Measurements from ENCODE around the gene RASGRP2.

Gene RASGRP2

DNA sequence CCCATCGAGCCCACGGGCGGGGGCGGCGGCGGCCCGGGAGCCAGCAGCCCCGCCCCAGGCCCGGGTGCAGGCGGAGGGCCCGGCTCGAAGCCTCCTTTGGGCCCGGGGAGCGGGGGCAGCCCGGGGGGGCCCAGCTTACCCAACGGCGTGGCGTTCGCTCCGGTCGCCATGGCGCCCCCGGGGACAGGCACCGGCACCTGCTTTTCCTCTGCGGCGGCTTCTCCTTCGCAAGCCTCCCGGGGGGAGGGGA, 34.2 kb upstream of the RASGRP2 start:
- no peak for TF ChIP-seq ZNF274 (IDR thresholded peaks at IDR 0.05; ENCODE audit: low read depth, low read length)
- H3K4me3 ChIP-seq (ENCODE audit: low read length): peak overlapping the region; percentile 91

DNA sequence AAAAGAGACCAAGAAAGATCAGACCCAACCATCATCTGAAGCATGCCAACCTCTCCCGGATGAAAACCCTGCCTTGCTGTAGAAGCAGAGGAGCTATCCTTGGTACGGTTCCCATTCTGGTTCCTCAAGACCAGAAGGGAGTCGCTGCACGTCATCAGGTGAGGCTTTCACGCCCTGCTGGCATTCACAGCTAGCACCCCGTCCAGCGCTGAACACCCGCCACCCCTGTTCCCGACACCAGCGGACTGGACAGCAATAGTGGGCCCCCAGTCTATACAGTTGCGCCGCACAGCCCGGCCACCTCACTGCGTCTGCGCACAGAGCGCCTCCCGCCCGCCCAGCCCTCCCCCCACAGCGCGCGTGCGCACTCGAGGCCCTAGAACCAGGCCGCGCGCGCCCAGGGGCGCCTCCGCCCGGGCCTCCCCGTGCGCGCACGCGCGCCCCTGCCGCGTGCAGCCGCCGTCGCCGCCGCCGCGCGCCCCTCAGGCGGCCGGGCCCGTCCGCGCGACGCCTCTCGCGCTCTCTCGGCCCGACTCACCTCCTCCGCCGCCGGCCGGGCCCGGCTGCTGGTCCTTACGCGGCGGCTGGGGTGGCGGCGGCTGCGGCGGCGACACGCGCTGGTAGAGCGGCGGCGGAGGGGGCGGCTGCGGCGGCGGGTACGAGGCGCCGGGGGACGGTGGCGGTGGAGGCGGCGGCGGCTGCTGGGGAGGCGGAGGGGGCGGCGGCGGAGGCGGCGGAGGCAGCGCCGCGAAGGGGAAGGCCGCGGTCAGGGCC, 33.7 kb upstream of the RASGRP2 start:
- no peak for TF ChIP-seq ZNF274 (IDR thresholded peaks at IDR 0.05; ENCODE audit: low read depth, low read length)

DNA sequence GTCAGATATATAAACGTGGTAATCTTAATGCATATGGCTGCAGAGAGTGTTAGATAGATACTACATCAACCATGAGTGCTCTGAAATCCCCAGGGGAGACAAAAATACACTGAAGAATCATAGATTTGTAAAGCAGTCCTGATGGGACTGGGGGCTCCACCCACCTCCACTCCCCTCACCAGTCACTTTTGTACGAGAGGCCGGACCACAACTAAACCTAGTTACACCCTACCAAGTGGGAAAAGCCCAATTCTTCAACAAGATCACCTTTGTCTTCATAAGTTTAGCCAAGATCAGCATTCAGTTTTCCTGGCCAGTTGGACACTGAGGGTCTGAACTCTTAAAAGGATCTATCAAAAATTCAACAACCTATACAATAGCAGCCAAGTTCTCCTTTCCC, 32.9 kb upstream of the RASGRP2 start:
- TF ChIP-seq ZNF274 (IDR thresholded peaks at IDR 0.05; ENCODE audit: low read depth, low read length): no peak
- H3K4me3 ChIP-seq (ENCODE audit: low read length): peak overlapping the region; percentile 91

More for the DNA sequence above, 33.7 kb upstream of the RASGRP2 start:
- peak overlapping the region; percentile 91 for H3K4me3 ChIP-seq (ENCODE audit: low read length)

DNA sequence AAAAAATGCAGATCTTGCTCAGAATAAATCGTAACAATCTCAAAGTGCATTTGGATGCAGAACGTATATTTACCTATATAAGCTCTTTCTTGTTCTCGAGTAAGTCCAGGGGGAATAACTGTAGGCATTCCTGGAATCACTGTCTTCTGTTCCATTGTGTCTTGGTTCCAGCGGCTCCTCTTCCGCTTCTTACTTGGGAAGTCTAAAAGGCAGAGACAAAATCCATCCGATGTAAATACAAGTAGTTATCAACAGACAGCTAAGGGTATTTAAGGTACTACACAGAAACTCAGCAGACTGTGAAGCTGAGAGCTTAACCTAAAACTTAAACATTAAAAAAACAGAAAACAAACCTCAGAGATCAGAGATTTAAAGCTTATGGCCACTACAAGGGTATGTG, 32.5 kb upstream of the RASGRP2 start:
- H3K4me3 ChIP-seq (ENCODE audit: low read length): peak overlapping the region; percentile 91
- TF ChIP-seq ZNF274 (IDR thresholded peaks at IDR 0.05; ENCODE audit: low read depth, low read length): no peak

DNA sequence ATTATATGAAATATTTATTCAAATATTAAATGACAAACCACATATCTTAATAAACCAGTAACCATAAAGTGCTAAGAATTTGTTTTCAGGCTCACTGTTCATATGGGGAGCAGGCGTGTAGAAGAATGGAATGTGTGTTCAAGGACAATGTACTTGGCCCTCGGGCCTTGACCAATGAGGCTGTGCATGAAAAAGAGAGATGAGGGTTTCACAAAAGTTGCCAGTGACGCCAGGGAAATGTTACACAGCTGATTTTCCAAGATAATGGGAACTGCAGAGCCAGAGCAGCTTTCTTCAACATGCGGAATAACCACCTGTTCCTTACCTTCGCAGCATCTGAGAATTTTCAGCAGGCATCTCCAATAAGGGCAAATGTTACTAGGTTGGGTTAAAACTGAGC, 30.2 kb upstream of the RASGRP2 start:
- TF ChIP-seq ZNF274 (IDR thresholded peaks at IDR 0.05; ENCODE audit: low read depth, low read length): no peak
- H3K4me3 ChIP-seq (ENCODE audit: low read length): no peak overlapping the region; the same call in 1 of the 2 replicates

DNA sequence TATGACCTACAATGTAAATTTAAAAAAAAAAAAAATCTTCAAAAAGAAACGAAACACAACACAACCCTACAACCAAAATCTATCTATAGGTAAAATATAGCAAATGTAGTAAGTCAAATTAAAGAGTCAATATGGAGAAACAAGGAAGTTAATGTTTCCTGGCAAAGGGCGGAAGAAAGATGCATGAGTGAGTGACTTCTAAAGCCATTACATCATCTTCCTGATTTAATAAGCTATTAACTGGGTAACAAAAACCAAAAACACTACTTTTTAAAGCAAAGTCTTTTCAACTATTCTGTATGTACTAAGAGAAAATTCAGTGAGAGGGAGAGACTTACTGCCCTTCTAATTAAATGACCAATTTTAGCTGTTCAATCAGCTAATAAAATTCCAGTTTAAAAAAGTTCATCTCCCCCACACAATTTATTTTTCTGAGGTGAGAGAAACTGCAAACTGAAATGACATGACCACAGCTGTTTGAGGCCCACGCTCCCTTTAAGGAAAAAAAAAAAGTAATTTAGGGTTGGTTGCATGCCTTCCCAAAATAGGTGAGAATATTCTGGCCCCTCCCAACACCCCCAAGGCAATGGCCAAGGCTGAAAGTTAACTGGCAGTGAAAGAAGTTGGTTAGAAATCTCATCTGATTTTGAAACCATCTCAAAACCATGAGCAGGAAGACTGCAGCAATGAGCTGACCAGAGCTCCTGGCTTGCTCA, 28.5 kb upstream of the RASGRP2 start:
- peak overlapping the region; percentile 49; the same call in 1 of the 2 replicates for H3K4me3 ChIP-seq (ENCODE audit: low read length)

DNA sequence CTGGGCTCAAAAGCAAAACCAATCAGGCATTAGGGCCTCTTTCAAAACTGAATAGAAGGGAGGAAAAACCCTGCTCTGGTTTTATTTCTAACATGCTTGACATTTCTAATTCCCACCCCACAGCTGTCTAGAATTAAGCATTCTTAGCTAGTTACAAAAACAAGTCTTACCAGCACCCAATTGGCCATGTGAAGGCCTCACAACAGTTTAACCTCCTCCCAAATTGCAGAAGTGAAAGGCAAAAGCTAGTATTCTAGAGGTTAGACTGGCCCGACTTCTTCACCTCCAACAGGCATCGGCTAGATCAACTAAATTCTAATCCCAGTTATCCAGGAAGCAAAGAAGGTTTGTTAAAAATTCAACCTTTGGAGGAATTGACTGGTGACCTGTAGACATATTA, 27.9 kb upstream of the RASGRP2 start:
- H3K4me3 ChIP-seq (ENCODE audit: low read length): 0 out of 2 replicates have a peak overlapping the region, but pooled peaks have one; percentile 21
- no peak for TF ChIP-seq ZNF274 (IDR thresholded peaks at IDR 0.05; ENCODE audit: low read depth, low read length)

More for the DNA sequence above, 28.5 kb upstream of the RASGRP2 start:
- TF ChIP-seq ZNF274 (IDR thresholded peaks at IDR 0.05; ENCODE audit: low read depth, low read length): no peak

DNA sequence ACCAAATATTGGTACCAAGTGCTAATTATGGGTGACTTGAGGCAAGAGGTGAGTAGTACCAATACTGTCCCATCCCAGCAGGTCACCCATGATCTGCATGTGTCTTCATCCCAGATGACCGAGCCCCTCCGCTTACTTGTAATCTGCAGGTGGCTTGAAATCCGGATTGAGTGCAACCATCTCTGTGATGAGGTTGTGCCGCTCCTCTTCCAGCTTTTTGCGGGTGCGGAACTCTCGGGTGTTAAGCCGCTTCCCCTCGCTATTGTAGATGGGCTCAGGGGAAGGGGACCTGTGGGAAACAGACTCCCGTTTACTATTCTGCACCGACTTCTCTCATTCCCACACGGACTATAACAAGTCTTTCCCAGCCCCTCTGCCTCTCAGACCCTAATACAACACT, 26.2 kb upstream of the RASGRP2 start:
- TF ChIP-seq ZNF274 (IDR thresholded peaks at IDR 0.05; ENCODE audit: low read depth, low read length): no peak
- H3K4me3 ChIP-seq (ENCODE audit: low read length): no peak overlapping the region

DNA sequence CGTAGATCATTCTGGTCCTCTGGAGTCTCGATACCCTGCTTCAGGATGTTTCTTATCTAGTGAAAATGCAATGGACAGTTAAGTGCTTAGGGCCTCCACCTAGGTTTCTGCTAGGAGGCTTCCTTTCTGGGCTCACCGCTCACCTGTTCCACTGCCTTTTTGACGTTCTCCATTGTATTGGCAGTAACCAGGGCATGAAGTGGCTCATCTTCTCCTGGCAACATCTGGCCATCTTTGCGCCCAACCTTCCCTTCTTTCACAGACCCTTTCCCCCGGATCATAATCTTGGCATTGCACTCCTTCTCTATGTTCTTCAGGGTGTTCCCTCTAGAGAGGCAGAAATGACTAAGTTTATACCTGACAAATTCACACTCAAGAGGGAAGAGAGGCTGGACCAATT, 25.3 kb upstream of the RASGRP2 start:
- no peak for TF ChIP-seq ZNF274 (IDR thresholded peaks at IDR 0.05; ENCODE audit: low read depth, low read length)
- no peak overlapping the region for H3K4me3 ChIP-seq (ENCODE audit: low read length)

DNA sequence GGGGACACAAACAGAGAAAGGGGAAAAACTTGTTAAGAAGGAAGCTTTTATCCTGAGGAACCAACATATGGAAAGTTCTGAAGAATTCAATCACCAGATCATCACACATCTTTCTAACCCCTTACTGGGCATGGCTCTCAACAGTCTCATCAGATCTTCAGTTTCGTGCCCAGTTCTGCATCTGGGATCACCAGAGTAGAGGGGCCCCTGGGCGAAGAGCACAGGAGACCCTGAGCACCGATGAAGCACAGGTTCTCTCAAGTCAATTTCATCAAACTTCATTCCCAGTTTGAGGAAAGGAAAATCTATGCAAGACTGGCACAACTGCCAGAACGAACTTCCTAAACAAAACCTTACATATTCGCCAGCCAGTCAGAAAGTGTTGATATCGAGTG, 24.4 kb upstream of the RASGRP2 start:
- H3K4me3 ChIP-seq (ENCODE audit: low read length): no peak overlapping the region
- no peak for TF ChIP-seq ZNF274 (IDR thresholded peaks at IDR 0.05; ENCODE audit: low read depth, low read length)

DNA sequence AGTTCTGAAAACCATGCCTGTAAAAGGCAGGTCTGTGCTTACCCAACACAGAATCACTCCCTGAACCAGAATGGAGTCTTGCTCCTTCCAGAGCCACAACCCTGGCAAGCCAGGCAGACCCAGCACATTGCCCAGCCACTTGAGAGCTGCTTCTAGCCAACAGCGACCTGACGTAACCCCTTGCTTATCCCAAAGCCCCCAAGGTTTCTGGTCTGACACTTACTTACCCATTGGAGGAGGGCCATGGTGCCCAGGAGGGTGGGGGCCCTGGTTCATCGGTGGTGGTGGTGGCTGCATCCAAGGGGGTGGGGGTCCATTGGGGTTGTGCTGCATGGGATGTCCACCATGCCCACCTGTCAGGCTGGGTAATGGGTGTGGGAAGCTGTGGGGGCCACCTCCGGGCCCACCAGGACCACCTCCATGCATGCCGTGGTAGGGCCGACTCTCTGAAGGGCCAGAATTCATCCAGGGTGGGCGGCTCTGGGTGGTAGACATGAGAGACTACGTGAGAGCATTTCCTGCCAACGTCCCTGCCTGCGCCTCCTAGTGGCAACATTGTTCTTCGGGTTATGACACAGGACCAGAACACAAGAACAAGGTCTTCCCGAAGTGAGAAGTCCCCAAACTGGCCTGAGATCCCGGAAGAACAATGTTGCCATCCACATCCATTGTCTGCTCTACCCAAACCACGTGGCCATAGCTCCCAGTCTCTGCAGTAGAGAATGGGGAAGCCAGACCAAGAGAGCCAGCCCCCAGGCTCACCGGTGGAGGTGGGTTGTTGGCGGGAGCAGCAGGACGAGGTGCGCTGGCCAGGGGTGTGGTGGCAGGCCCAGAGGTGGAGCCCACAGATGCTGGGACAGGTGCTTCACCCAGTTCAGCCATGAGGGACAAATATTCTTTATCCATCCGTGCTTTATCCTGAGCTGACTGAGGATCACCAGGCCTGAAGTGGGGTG, 23.7 kb upstream of the RASGRP2 start:
- no peak for TF ChIP-seq ZNF274 (IDR thresholded peaks at IDR 0.05; ENCODE audit: low read depth, low read length)
- H3K4me3 ChIP-seq (ENCODE audit: low read length): no peak overlapping the region

DNA sequence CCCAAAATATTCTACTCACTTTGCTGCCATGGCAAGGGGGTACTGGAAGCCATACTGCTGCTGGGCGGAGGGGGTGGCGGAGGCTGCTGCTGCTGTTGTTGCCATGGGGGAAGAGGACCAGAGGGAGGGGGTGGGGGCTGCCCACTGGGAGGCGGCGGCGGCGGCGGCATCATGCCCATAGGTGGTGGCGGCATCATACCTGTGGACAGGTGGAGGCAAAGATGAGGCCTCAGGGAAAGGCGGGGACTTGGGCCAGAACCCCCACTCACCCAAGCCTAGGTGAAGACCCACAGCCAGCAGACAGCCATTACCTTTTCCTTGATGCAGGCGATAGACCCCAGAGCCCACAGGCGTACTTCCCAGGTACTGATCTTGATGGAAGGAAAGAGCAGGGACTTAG, 22.9 kb upstream of the RASGRP2 start:
- H3K4me3 ChIP-seq (ENCODE audit: low read length): no peak overlapping the region
- TF ChIP-seq ZNF274 (IDR thresholded peaks at IDR 0.05; ENCODE audit: low read depth, low read length): no peak

DNA sequence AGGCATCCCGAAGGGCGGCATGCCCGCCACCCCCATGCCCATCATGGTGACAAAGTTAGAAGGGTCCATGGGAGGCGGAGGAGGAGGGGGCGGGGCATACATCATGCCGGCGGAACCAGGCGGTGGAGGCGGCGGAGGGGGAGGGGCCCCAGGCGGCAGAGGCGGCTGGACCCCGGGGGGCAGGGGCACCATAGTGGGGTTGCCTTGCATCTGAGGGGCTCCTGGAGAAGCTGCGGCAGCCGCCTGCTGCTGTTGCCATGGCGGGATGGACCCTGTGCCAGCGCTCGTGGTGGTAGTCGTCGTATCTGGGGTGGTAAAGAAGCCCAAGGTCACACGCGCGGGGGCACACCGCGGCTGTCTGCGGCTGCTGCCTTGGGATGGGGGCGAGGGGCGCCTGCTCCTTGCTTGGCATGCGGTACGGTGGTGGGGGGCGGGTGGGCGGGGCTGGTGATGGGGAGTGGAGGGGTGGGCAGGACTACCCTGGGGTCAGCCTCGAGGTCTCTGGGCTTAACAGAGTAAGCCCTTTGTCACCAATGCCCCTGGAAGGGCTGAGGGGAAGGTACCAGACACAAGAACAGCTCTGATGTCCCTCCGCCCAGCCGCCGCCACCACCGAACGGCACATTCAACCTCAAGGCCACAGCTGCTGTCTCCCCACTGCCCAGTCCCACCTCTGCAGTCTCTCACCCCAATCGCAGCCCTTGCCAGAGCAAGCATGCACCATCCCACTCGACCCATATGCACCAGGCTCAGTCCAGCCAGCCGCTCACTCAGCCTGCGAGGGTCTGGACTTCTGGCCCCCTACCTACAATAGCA, 22.1 kb upstream of the RASGRP2 start:
- TF ChIP-seq ZNF274 (IDR thresholded peaks at IDR 0.05; ENCODE audit: low read depth, low read length): no peak
- H3K4me3 ChIP-seq (ENCODE audit: low read length): no peak overlapping the region
